Ishikawa (cell line): ENCODE measurements around the gene PSMA4.

Experiments used
- CEBPB ChIP-seq: IDR thresholded peaks from 2 replicates; pipeline ENCODE4 v1.6.1; 2012
- CREB1 ChIP-seq: IDR thresholded peaks from 2 replicates; pipeline ENCODE4 v1.6.1; 2012; ENCODE audit warnings: low read depth
- EGR1 ChIP-seq: IDR thresholded peaks from 2 replicates; pipeline ENCODE4 v1.6.1; 2012
- EP300 ChIP-seq: IDR thresholded peaks from 2 replicates; pipeline ENCODE4 v1.6.1; 2012; ENCODE audit warnings: borderline replicate concordance
- FOXM1 ChIP-seq: IDR thresholded peaks from 2 replicates; pipeline ENCODE4 v1.6.1; 2012; ENCODE audit warnings: low read depth, borderline replicate concordance
- MAX ChIP-seq: IDR thresholded peaks from 2 replicates; pipeline ENCODE4 v1.6.1; 2012
- NFIC ChIP-seq: IDR thresholded peaks from 2 replicates; pipeline ENCODE4 v1.6.1; 2012
- RAD21 ChIP-seq: IDR thresholded peaks from 2 replicates; pipeline ENCODE4 v1.6.1; 2012; ENCODE audit warnings: low read depth
- TAF1 ChIP-seq: IDR thresholded peaks from 2 replicates; pipeline ENCODE4 v1.6.1; 2012; ENCODE audit warnings: low read depth, mild to moderate bottlenecking
- TCF12 ChIP-seq: IDR thresholded peaks from 2 replicates; pipeline ENCODE4 v1.6.1; 2012; ENCODE audit warnings: low read depth
- TEAD4 ChIP-seq: IDR thresholded peaks from 2 replicates; pipeline ENCODE4 v1.6.1; 2012
- USF1 ChIP-seq: IDR thresholded peaks from 2 replicates; pipeline ENCODE4 v1.6.1; 2012
- YY1 ChIP-seq: IDR thresholded peaks from 2 replicates; pipeline ENCODE4 v1.6.1; 2012; ENCODE audit warnings: low read depth
- ZBTB7A ChIP-seq: IDR thresholded peaks from 2 replicates; pipeline ENCODE4 v1.6.1; 2012; ENCODE audit warnings: low read depth
- TF ChIP-seq, protein P1 (sequence below): IDR thresholded peaks from 2 replicates; pipeline ENCODE4 v1.6.1; 2012; ENCODE audit warnings: low read depth, mild to moderate bottlenecking

The PSMA4 gene

DNA sequence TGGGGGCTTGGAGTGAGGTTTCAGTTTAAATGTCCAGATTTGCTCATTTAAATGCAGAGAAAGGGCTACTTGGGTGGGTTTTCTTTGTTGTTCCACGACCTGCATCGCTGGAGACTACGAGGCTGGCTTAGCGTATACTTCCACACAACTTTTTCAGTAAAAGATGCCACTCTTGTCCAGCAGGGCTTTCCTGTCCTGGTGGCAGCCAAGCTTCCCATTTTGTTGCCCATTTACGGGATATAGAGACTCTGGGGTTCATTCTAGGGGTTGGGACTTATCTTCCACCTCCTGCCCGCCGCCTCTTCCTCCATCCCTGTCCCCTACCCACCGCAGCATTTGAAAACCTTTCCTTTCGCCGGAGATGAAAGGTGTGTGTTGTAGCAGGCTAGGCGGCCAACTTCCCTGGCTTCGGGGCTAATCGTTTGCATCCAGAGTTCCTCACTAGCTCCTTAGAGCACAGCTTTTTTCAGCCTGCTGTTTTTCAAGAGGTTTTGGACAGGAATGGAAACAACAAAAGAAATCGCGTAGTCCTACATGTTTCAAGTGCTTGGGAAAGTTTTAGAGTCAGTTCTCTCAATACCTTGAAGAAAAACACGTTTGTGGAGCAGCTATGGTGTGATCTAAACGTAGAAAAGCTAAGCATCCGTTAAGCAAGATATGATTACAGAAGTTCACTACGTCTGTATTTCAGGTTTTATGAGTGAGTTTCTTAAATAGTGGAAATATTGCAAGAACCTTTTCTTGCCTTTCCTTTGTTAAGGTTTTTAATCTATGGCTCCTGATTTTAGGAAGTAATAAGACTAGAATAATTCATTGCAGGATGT is 25.9 kb downstream of the PSMA4 start:
- no peak for TF ChIP-seq ZBTB7A
- no peak for TF ChIP-seq EP300
- TF ChIP-seq EGR1 = no peak
- no peak for TF ChIP-seq TEAD4
- no peak for TF ChIP-seq MAX
- TF ChIP-seq TCF12 = no peak

GRCh38 chr15:78567531-78567930 is 27.3 kb downstream of the PSMA4 start:
- TF ChIP-seq FOXM1 = no peak
- TF ChIP-seq TAF1 = no peak
- no peak for TF ChIP-seq EGR1
- TF ChIP-seq YY1 = no peak
- no peak for TF ChIP-seq RAD21
- no peak for TF ChIP-seq CEBPB
- no peak for TF ChIP-seq MAX
- no peak for TF ChIP-seq USF1
- no peak for TF ChIP-seq CREB1
- TF ChIP-seq NFIC = no peak
- no peak for TF ChIP-seq ZBTB7A
- TF ChIP-seq TCF12 = no peak
- TF ChIP-seq TEAD4 = no peak
- no peak for TF ChIP-seq EP300
- TF ChIP-seq, protein P1, sequence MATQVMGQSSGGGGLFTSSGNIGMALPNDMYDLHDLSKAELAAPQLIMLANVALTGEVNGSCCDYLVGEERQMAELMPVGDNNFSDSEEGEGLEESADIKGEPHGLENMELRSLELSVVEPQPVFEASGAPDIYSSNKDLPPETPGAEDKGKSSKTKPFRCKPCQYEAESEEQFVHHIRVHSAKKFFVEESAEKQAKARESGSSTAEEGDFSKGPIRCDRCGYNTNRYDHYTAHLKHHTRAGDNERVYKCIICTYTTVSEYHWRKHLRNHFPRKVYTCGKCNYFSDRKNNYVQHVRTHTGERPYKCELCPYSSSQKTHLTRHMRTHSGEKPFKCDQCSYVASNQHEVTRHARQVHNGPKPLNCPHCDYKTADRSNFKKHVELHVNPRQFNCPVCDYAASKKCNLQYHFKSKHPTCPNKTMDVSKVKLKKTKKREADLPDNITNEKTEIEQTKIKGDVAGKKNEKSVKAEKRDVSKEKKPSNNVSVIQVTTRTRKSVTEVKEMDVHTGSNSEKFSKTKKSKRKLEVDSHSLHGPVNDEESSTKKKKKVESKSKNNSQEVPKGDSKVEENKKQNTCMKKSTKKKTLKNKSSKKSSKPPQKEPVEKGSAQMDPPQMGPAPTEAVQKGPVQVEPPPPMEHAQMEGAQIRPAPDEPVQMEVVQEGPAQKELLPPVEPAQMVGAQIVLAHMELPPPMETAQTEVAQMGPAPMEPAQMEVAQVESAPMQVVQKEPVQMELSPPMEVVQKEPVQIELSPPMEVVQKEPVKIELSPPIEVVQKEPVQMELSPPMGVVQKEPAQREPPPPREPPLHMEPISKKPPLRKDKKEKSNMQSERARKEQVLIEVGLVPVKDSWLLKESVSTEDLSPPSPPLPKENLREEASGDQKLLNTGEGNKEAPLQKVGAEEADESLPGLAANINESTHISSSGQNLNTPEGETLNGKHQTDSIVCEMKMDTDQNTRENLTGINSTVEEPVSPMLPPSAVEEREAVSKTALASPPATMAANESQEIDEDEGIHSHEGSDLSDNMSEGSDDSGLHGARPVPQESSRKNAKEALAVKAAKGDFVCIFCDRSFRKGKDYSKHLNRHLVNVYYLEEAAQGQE = no peak

DNA sequence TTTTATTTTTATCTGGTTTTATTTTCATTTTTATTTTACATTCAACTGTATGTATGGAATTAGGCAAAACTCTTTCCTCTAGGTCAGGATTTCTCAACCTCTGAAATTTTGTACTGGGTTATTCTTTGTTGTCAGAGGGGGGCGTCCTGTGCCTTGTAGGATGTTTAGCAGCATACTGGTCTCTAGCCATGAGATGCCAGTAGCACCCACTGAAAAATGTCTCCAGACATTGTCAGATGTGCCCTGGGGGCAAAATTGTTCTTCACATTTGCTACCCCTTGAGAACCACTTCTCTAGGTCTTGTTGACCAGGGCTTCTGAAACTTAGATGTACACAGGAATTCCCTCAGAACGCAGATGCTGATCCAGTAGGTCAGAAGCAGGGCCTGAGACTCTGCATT is 30.5 kb downstream of the PSMA4 start:
- TF ChIP-seq RAD21 (no peak), TAF1 (no peak), EGR1 (no peak), CEBPB (no peak), TEAD4 (no peak), CREB1 (no peak), YY1 (no peak)

- TF ChIP-seq CEBPB (no peak), TEAD4 (no peak), FOXM1 (no peak), RAD21 (no peak), CREB1 (no peak), ZBTB7A (no peak), NFIC (no peak), EP300 (no peak), TCF12 (no peak), EGR1 (no peak), YY1 (no peak), TAF1 (no peak), USF1 (no peak)
- TF ChIP-seq, protein P1 = no peak
Observed at GRCh38 chr15:78571382-78571781, 31.1 kb downstream of the PSMA4 start.

GRCh38 chr15:78573416-78573815 is 33.2 kb downstream of the PSMA4 start:
- TF ChIP-seq USF1 (no peak), NFIC (no peak), EP300 (no peak), CEBPB (no peak), YY1 (no peak)

- TF ChIP-seq TCF12 (no peak), TEAD4 (no peak), CREB1 (no peak), ZBTB7A (no peak), FOXM1 (no peak), CEBPB (no peak), USF1 (no peak)
- TF ChIP-seq, protein P1 = no peak
Observed at GRCh38 chr15:78574944-78575343, 34.7 kb downstream of the PSMA4 start.
